HEK293T (cell line): ENCODE measurements around the gene PAK6.
A peak's percentile ranks its signal among the peaks of the same experiment; 100 is the strongest.

ENCODE experiments used
- CTCF ChIA-PET: fragments of 350-600 bp; formaldehyde crosslinking; extraction: SDS; loops from one replicate; lab custom pipeline; 2021; ENCODE audit warnings: antibody characterized with exemption, inconsistent platforms; lab: Yijun Ruan, JAX
- POLR2A ChIA-PET: fragments of 350-600 bp; formaldehyde crosslinking; extraction: SDS; loops from one replicate; lab custom pipeline; 2020; ENCODE audit warnings: antibody characterized with exemption, inconsistent platforms; lab: Yijun Ruan, JAX
- DNase-seq: peaks from one replicate; pipeline ENCODE4 v3.0.0; 2012; ENCODE audit warnings: mixed read lengths; ENCODE audit errors: extremely low spot score
- ARNT ChIP-seq: fragments of 450-650 bp; IDR thresholded peaks from 2 replicates; pipeline ENCODE4 v1.6.1; 2017; ENCODE audit warnings: mild to moderate bottlenecking
- BHLHE40 ChIP-seq: fragments of 450-650 bp; IDR thresholded peaks from 2 replicates; pipeline ENCODE4 v1.6.1; 2016; ENCODE audit warnings: mild to moderate bottlenecking, moderate library complexity, borderline replicate concordance
- CTBP1 ChIP-seq: fragments of 450-650 bp; IDR thresholded peaks from 2 replicates; pipeline ENCODE4 v1.6.1; 2016; ENCODE audit warnings: borderline replicate concordance
- ELF4 ChIP-seq: fragments of 450-650 bp; IDR thresholded peaks from 2 replicates; pipeline ENCODE4 v1.6.1; 2017; ENCODE audit warnings: antibody characterized with exemption
- FOXA1 ChIP-seq: fragments of 450-650 bp; IDR thresholded peaks from 2 replicates; pipeline ENCODE4 v1.6.1; 2016; ENCODE audit warnings: mild to moderate bottlenecking
- FOXK2 ChIP-seq: fragments of 450-650 bp; IDR thresholded peaks from 2 replicates; pipeline ENCODE4 v1.6.1; 2016; ENCODE audit warnings: mild to moderate bottlenecking
- FOXM1 ChIP-seq: fragments of 450-650 bp; IDR thresholded peaks from 2 replicates; pipeline ENCODE4 v1.6.1; 2017; ENCODE audit warnings: mild to moderate bottlenecking, borderline replicate concordance
- HDGF ChIP-seq: fragments of 450-650 bp; IDR thresholded peaks from 2 replicates; pipeline ENCODE4 v1.6.1; 2017; ENCODE audit warnings: antibody characterized with exemption, borderline replicate concordance
- L3MBTL2 ChIP-seq: fragments of 450-650 bp; conservative IDR thresholded peaks from 2 replicates; pipeline ENCODE4 v1.6.1; 2016; ENCODE audit warnings: mild to moderate bottlenecking
- LEF1 ChIP-seq: fragments of 450-650 bp; IDR thresholded peaks from 2 replicates; pipeline ENCODE4 v1.6.1; 2017; ENCODE audit warnings: mild to moderate bottlenecking, borderline replicate concordance
- NFRKB ChIP-seq: fragments of 450-650 bp; IDR thresholded peaks from 2 replicates; pipeline ENCODE4 v1.6.1; 2016; ENCODE audit warnings: mild to moderate bottlenecking, moderate library complexity
- PKNOX1 ChIP-seq: fragments of 450-650 bp; IDR thresholded peaks from 2 replicates; pipeline ENCODE4 v1.6.1; 2016
- SP1 ChIP-seq: fragments of 450-650 bp; IDR thresholded peaks from 2 replicates; pipeline ENCODE4 v1.6.1; 2017
- SUZ12 ChIP-seq: fragments of 450-650 bp; IDR thresholded peaks from 2 replicates; pipeline ENCODE4 v1.6.1; 2016; ENCODE audit warnings: mild to moderate bottlenecking
- TARDBP ChIP-seq: fragments of 450-650 bp; IDR thresholded peaks from 2 replicates; pipeline ENCODE4 v1.6.1; 2016
- ZNF384 ChIP-seq: fragments of 450-650 bp; IDR thresholded peaks from 2 replicates; pipeline ENCODE4 v1.6.1; 2016

The PAK6 gene

GRCh38 chr15:40259021-40259420, 20.2 kb downstream of the PAK6 start:
- ChIA-PET CTCF (interaction anchor here (1.0 kb wide), 1 partner anchor 16 kb away, joined by 6 read pairs; no protein-coding TSS in a partner anchor), POLR2A (no interaction called here)
- no peak for TF ChIP-seq NFRKB
- no peak for TF ChIP-seq SUZ12
- no peak for TF ChIP-seq ELF4
- TF ChIP-seq TARDBP = no peak
- TF ChIP-seq CTBP1 = no peak
- TF ChIP-seq BHLHE40 = no peak
- TF ChIP-seq FOXA1 = no peak
- TF ChIP-seq L3MBTL2 = no peak
- no peak for TF ChIP-seq PKNOX1
- no peak for TF ChIP-seq ZNF384
- TF ChIP-seq ARNT = no peak
- no peak for TF ChIP-seq FOXK2
- TF ChIP-seq LEF1 = no peak
- TF ChIP-seq SP1 = no peak
- no peak for TF ChIP-seq HDGF
- DNase-seq = no peak

DNA sequence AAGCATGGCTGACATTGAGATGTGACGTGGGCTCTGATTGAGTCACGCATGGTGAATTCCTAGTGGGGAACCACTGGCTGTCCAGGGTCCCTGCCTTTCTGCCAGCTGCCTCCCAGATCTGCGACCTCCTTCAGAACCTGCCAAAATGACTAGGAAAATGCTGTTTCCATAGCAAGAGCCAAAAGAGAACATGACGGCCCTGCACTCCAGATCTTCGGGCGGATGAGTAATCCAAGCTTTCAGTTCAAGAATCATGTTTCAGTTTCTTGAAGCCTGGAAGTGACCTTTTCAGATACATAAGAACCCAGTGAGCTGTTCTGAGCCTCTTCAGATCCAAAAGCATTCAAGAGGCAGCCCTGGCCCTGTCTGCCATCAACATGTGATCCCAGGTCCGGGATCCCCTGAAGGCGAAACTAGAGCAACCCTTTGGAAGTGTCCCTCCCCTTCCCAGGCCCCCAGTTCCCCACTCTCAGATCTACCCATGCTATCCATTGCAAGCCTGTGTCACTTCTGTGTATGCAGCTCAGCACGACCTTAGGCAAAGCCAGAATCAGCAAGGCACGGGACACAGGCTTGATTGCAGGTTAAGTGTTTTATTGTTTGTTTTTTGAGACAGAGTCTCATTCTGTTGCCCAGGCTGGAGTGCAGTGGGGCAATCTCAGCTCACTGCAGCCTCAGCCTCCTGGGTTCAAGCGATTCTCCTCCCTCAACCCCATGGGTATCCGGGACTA, 24.3 kb downstream of the PAK6 start:
- DNase-seq = no peak
- CTCF ChIA-PET = interaction anchor here (1.4 to 5.1 kb wide), 2 partner anchors 11 to 16 kb away, joined by 6 to 34 read pairs; no protein-coding TSS in a partner anchor
- POLR2A ChIA-PET = interaction anchor here (1.2 kb wide), 1 partner anchor 10 kb away, joined by 3 read pairs; no protein-coding TSS in a partner anchor
- TF ChIP-seq CTBP1 (no peak), L3MBTL2 (no peak), ZNF384 (no peak), SP1 (no peak), FOXM1 (no peak), PKNOX1 (no peak), NFRKB (no peak), LEF1 (no peak), BHLHE40 (no peak), FOXK2 (no peak), SUZ12 (no peak), TARDBP (no peak), HDGF (no peak)

- POLR2A ChIA-PET = interaction anchor here (1.2 kb wide), 1 partner anchor 9 kb away, joined by 3 read pairs; no protein-coding TSS in a partner anchor
- DNase-seq = no peak
- CTCF ChIA-PET = interaction anchor here (0.6 to 5.1 kb wide), 5 partner anchors 9 to 160 kb away, joined by 3 to 34 read pairs (median 4); no protein-coding TSS in a partner anchor
- TF ChIP-seq FOXK2 (no peak), PKNOX1 (peak; percentile 63)
Observed at GRCh38 chr15:40264321-40265153, 25.7 kb downstream of the PAK6 start.

DNA sequence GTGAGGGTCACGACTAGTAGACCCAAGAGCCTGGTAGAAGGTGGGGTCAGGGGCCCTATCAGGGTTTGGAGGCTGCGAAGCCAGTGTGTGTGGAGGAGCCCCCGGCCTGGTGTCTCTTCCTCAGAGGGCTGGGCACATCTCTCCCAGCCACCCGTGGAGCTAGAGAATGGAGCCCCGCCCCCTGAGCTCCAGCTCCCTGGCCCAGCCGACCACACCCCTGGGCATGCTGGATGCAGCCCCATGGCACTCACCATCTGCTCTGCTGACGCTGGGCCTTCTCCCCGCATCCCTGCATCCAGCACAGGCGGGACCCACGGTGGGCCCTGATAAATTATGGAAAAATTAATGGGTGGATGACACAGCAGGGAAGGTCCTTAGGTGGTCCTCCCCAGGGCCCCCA, 26.5 kb downstream of the PAK6 start:
- TF ChIP-seq FOXM1 (no peak), CTBP1 (no peak), PKNOX1 (no peak), HDGF (no peak), ARNT (no peak), BHLHE40 (no peak), NFRKB (no peak), FOXK2 (no peak), ELF4 (no peak), ZNF384 (no peak), SUZ12 (no peak), LEF1 (no peak), TARDBP (no peak), L3MBTL2 (no peak), SP1 (no peak), FOXA1 (no peak)
- ChIA-PET POLR2A (no interaction called here), CTCF (interaction anchor here (5.1 kb wide), 1 partner anchor 8 kb away, joined by 34 read pairs; no protein-coding TSS in a partner anchor)
- DNase-seq = no peak

DNA sequence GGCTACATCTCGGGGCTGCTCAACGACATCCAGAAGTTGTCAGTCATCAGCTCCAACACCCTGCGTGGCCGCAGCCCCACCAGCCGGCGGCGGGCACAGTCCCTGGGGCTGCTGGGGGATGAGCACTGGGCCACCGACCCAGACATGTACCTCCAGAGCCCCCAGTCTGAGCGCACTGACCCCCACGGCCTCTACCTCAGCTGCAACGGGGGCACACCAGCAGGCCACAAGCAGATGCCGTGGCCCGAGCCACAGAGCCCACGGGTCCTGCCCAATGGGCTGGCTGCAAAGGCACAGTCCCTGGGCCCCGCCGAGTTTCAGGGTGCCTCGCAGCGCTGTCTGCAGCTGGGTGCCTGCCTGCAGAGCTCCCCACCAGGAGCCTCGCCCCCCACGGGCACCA, 27.0 kb downstream of the PAK6 start:
- no peak for DNase-seq
- POLR2A ChIA-PET = no interaction called here
- no peak for TF ChIP-seq SP1
- TF ChIP-seq SUZ12 = no peak
- TF ChIP-seq CTBP1 = no peak
- no peak for TF ChIP-seq BHLHE40
- no peak for TF ChIP-seq LEF1
- no peak for TF ChIP-seq FOXM1
- no peak for TF ChIP-seq ELF4
- no peak for TF ChIP-seq ZNF384
- TF ChIP-seq TARDBP = no peak
- TF ChIP-seq HDGF = no peak
- no peak for TF ChIP-seq NFRKB
- CTCF ChIA-PET = no interaction called here
